ENCODE measurements around the gene ABHD12.

Gene ABHD12

GRCh38 chr20:25288291-25289181 lies 102.1 kb downstream of the ABHD12 start:
- DNase-seq = no peak

GRCh38 chr20:25287631-25288290 lies 102.9 kb downstream of the ABHD12 start:
- DNase-seq = no peak

- no peak for DNase-seq
Observed at GRCh38 chr20:25286917-25287316, 103.7 kb downstream of the ABHD12 start.

GRCh38 chr20:25285856-25286798 lies 104.5 kb downstream of the ABHD12 start:
- no peak for DNase-seq

GRCh38 chr20:25285091-25285647 lies 105.5 kb downstream of the ABHD12 start:
- no peak for DNase-seq

GRCh38 chr20:25284131-25284601 lies 106.5 kb downstream of the ABHD12 start:
- no peak for DNase-seq

- DNase-seq = no peak
Observed at GRCh38 chr20:25283221-25283951, 107.2 kb downstream of the ABHD12 start.

GRCh38 chr20:25282796-25283195 lies 107.8 kb downstream of the ABHD12 start:
- DNase-seq = no peak

- DNase-seq = no peak
Observed at GRCh38 chr20:25282034-25282781, 108.4 kb downstream of the ABHD12 start.

- no peak for DNase-seq
Observed at GRCh38 chr20:25281541-25281991, 109.1 kb downstream of the ABHD12 start.

- no peak for DNase-seq
Observed at GRCh38 chr20:25280574-25281535, 109.8 kb downstream of the ABHD12 start.

GRCh38 chr20:25280051-25280573 lies 110.5 kb downstream of the ABHD12 start:
- DNase-seq = no peak

- DNase-seq = no peak
Observed at GRCh38 chr20:25279403-25279802, 111.2 kb downstream of the ABHD12 start.

- DNase-seq = no peak
Observed at GRCh38 chr20:25278636-25279361, 111.8 kb downstream of the ABHD12 start.

GRCh38 chr20:25277941-25278521 lies 112.6 kb downstream of the ABHD12 start:
- no peak for DNase-seq

GRCh38 chr20:25277051-25277801 lies 113.4 kb downstream of the ABHD12 start:
- no peak for DNase-seq

GRCh38 chr20:25276533-25277050 lies 114.0 kb downstream of the ABHD12 start:
- DNase-seq = no peak

Data from T-helper 9 cell (primary cell).